Fibroblast of villous mesenchyme (primary cell): ENCODE results near the gene RAI14. TPM values are rescaled to one million over a fixed set of nuclear protein-coding genes. Genes with fewer than 3 reads are reported as not detected.
"Not testable (repeated sequence)": the region's sequence is repeated elsewhere in the genome, so short reads cannot be mapped to it uniquely, and the experiment has no call there.

ENCODE experiments used
- DNase-seq: peaks from one replicate; pipeline ENCODE4 v3.0.0-alpha.2; 2010; ENCODE audit warnings: low read depth
- H3K4me3 ChIP-seq: 2 replicates; pipeline ENCODE4 v1.5.1; 2011; ENCODE audit warnings: low read depth, mild to moderate bottlenecking, low read length
- CTCF ChIP-seq: IDR thresholded peaks from 2 replicates; pipeline ENCODE4 v1.5.1; 2012; ENCODE audit warnings: low read depth, mild to moderate bottlenecking, low read length; ENCODE audit not compliant: insufficient read depth
- total RNA-seq: library from RNA; depleted of rRNA; stranded (reverse); fragments of >200 nt; gene quantifications from 2 replicates; pipeline ENCODE4 v1.2.3, GENCODE V29; 2012

Gene RAI14
- total RNA-seq, 1 donor: 291 TPM

GRCh38 chr5:34765662-34766061 is 109.5 kb downstream of the RAI14 start:
- DNase-seq: no peak
- no peak overlapping the region for H3K4me3 ChIP-seq
- TF ChIP-seq CTCF: no peak

GRCh38 chr5:34767180-34767579 is 111.1 kb downstream of the RAI14 start:
- no peak for DNase-seq
- no peak overlapping the region for H3K4me3 ChIP-seq
- no peak for TF ChIP-seq CTCF

GRCh38 chr5:34770486-34770885 is 114.4 kb downstream of the RAI14 start:
- DNase-seq: no peak
- H3K4me3 ChIP-seq: no peak overlapping the region
- no peak for TF ChIP-seq CTCF

GRCh38 chr5:34771076-34771475 is 114.9 kb downstream of the RAI14 start:
- TF ChIP-seq CTCF: no peak
- H3K4me3 ChIP-seq: no peak overlapping the region
- DNase-seq: no peak

GRCh38 chr5:34772267-34773098 is 116.4 kb downstream of the RAI14 start:
- no peak for TF ChIP-seq CTCF
- no peak overlapping the region for H3K4me3 ChIP-seq
- DNase-seq: no peak

GRCh38 chr5:34774139-34774538 is 118.0 kb downstream of the RAI14 start:
- DNase-seq: no peak
- TF ChIP-seq CTCF: no peak
- H3K4me3 ChIP-seq: no peak overlapping the region

- not testable (repeated sequence) for DNase-seq
Observed at GRCh38 chr5:34774678-34775077, 118.5 kb downstream of the RAI14 start.

More at GRCh38 chr5:34774678-34775077, 118.5 kb downstream of the RAI14 start:
- H3K4me3 ChIP-seq: not testable (repeated sequence)
